ENCODE results near the gene NCAM1. TPM values are rescaled to one million over a fixed set of nuclear protein-coding genes. Genes with fewer than 3 reads are reported as not detected.

NCAM1 gene
- total RNA-seq, 4 donors from 2014 or later: 56.3 to 193 (median 70.2) TPM

GRCh38 chr11:113269096-113269495 lies 307.9 kb downstream of the NCAM1 start:
- Histone ChIP-seq H3K4me1 (no peaks in the 10 kb centered on the region), H3K9me3 (no peaks in the 10 kb centered on the region), H3K27me3 (no peaks in the 10 kb centered on the region), H3K4me3 (no peak overlapping the region), H3K36me3 (peaks cover 0 to 50% of the 10 kb centered on the region in 2 donors), H3K27ac (no peak overlapping the region)
- ATAC-seq: no peak
- 80% methylated on average over 1 of the region's 2 CpGs; no CpG with 5 or more reads in 1 of the 2 donors for WGBS, 2 donors (ENCODE audit: low coverage in 1 of 2)
- TF ChIP-seq POLR2AphosphoS5 (IDR thresholded peaks at IDR 0.05) (no peak), POLR2A (IDR thresholded peaks at IDR 0.05) (no peak), CTCF (IDR thresholded peaks at IDR 0.05) (no peak), EP300 (IDR thresholded peaks at IDR 0.05) (no peak)

GRCh38 chr11:113269636-113270035 lies 308.4 kb downstream of the NCAM1 start:
- H3K4me3 ChIP-seq: no peak overlapping the region
- peaks cover 0 to 47% of the 10 kb centered on the region in 2 donors for H3K36me3 ChIP-seq
- TF ChIP-seq CTCF (IDR thresholded peaks at IDR 0.05) (no peak), POLR2AphosphoS5 (IDR thresholded peaks at IDR 0.05) (no peak), POLR2A (IDR thresholded peaks at IDR 0.05) (no peak), EP300 (IDR thresholded peaks at IDR 0.05) (no peak)
- no peak for ATAC-seq
- H3K27me3 ChIP-seq: no peaks in the 10 kb centered on the region
- H3K4me1 ChIP-seq: no peaks in the 10 kb centered on the region
- no peaks in the 10 kb centered on the region for H3K9me3 ChIP-seq
- H3K27ac ChIP-seq: no peak overlapping the region
- 93 to 100% methylated on average over 2 to 5 of the region's 5 CpGs for WGBS, 2 donors (ENCODE audit: low coverage in 1 of 2)

DNA sequence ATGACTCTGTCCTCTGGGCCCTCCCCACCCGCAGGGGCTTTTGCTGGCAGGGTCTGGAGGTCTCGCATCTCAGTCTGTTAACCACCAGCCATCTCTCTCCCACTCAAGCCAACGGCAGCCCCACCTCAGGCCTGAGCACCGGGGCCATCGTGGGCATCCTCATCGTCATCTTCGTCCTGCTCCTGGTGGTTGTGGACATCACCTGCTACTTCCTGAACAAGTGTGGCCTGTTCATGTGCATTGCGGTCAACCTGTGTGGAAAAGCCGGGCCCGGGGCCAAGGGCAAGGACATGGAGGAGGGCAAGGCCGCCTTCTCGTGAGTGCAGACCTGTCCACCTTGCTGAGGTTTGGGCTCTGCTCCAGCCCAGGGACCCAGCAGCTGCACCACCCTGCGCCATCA lies 308.9 kb downstream of the NCAM1 start:
- H3K27me3 ChIP-seq: no peaks in the 10 kb centered on the region
- WGBS, 2 donors (ENCODE audit: low coverage in 1 of 2): 100% methylated on average over 1 of the region's 13 CpGs; no CpG with 5 or more reads in 1 of the 2 donors
- H3K9me3 ChIP-seq: no peaks in the 10 kb centered on the region
- no peak for TF ChIP-seq POLR2A (IDR thresholded peaks at IDR 0.05)
- no peak for TF ChIP-seq CTCF (IDR thresholded peaks at IDR 0.05)
- TF ChIP-seq POLR2AphosphoS5 (IDR thresholded peaks at IDR 0.05): no peak
- TF ChIP-seq EP300 (IDR thresholded peaks at IDR 0.05): no peak
- H3K27ac ChIP-seq: no peak overlapping the region
- H3K36me3 ChIP-seq: peaks cover 0 to 49% of the 10 kb centered on the region in 2 donors
- no peak overlapping the region for H3K4me3 ChIP-seq
- H3K4me1 ChIP-seq: no peaks in the 10 kb centered on the region
- ATAC-seq: no peak

- no peak for TF ChIP-seq POLR2AphosphoS5 (IDR thresholded peaks at IDR 0.05)
- no peak for TF ChIP-seq POLR2A (IDR thresholded peaks at IDR 0.05)
- TF ChIP-seq EP300 (IDR thresholded peaks at IDR 0.05): no peak
- TF ChIP-seq CTCF (IDR thresholded peaks at IDR 0.05): no peak
- 95% methylated on average over 8 of the region's 14 CpGs; no CpG with 5 or more reads in 1 of the 2 donors for WGBS, 2 donors (ENCODE audit: low coverage in 1 of 2)
- ATAC-seq: no peak
- H3K27me3 ChIP-seq: no peaks in the 10 kb centered on the region
- H3K9me3 ChIP-seq: no peaks in the 10 kb centered on the region
- H3K36me3 ChIP-seq: peaks cover 0 to 42% of the 10 kb centered on the region in 2 donors
- H3K4me3 ChIP-seq: no peak overlapping the region
- no peak overlapping the region for H3K27ac ChIP-seq
- no peaks in the 10 kb centered on the region for H3K4me1 ChIP-seq
Observed at GRCh38 chr11:113271551-113272245, 310.5 kb downstream of the NCAM1 start.

- Histone ChIP-seq H3K27ac (no peak overlapping the region), H3K9me3 (no peaks in the 10 kb centered on the region)
- ATAC-seq: no peak
Observed at GRCh38 chr11:113272281-113272680, 311.1 kb downstream of the NCAM1 start.

More at GRCh38 chr11:113272281-113272680, 311.1 kb downstream of the NCAM1 start:
- no peaks in the 10 kb centered on the region for H3K27me3 ChIP-seq
- H3K4me1 ChIP-seq: no peaks in the 10 kb centered on the region
- WGBS, 2 donors (ENCODE audit: low coverage in 1 of 2): 57% methylated on average over 2 of the region's 5 CpGs; no CpG with 5 or more reads in 1 of the 2 donors
- peaks cover 0 to 42% of the 10 kb centered on the region in 2 donors for H3K36me3 ChIP-seq
- TF ChIP-seq POLR2AphosphoS5 (IDR thresholded peaks at IDR 0.05): no peak
- no peak for TF ChIP-seq EP300 (IDR thresholded peaks at IDR 0.05)
- no peak for TF ChIP-seq POLR2A (IDR thresholded peaks at IDR 0.05)
- TF ChIP-seq CTCF (IDR thresholded peaks at IDR 0.05): no peak
- H3K4me3 ChIP-seq: no peak overlapping the region
